Measurements from ENCODE around the gene LDB3. TPM values are rescaled to one million over a fixed set of nuclear protein-coding genes. Genes with fewer than 3 reads are reported as not detected.

Gene LDB3
- total and polyA plus RNA-seq, 9 of the 15 experiments (the other 6 are each of a cell fraction or from before 2014, with no cell fraction given): 0.03 TPM; not detected in 8

- Histone ChIP-seq H3K27ac (ENCODE audit: extremely low read depth, low read depth, low read length) (no peak overlapping the region), H2AFZ (ENCODE audit: low read depth, low read length) (0 out of 2 replicates have a peak overlapping the region, but pooled peaks have one; percentile 32), H3K9me3 (replicated peaks; ENCODE audit: control insufficient read depth, insufficient read depth, low read depth, low read length) (no peaks in the 10 kb centered on the region), H3K4me3 (no peak overlapping the region), H3K27me3 (ENCODE audit: control insufficient read depth in 2 of 2, insufficient read depth in 2 of 2, low read length in 2 of 2) (peaks cover 5 to 89% of the 10 kb centered on the region in 2 experiments; a peak in 3 of 5 replicates), H3K9ac (ENCODE audit: insufficient read depth in 1 of 2, low read depth in 2 of 2, low read length in 2 of 2) (no peak overlapping the region), H3K4me2 (ENCODE audit: insufficient read depth, low read length) (no peak overlapping the region), H3K9me1 (ENCODE audit: control insufficient read depth, insufficient read depth, low read length) (no peaks in the 10 kb centered on the region), H3K4me1 (replicated peaks in 1 of 2; ENCODE audit: control insufficient read depth in 2 of 2, insufficient read depth in 2 of 2, low read length in 2 of 2) (peaks cover 0 to 4% of the 10 kb centered on the region in 2 experiments; a peak in 2 of 5 replicates), H4K20me1 (replicated peaks; ENCODE audit: control insufficient read depth, insufficient read depth, low read length) (no peaks in the 10 kb centered on the region), H3K36me3 (ENCODE audit: control insufficient read depth, insufficient read depth, low read length) (no peaks in the 10 kb centered on the region), H3K79me2 (ENCODE audit: control insufficient read depth, insufficient read depth, low read length) (no peaks in the 10 kb centered on the region)
- intact Hi-C loops (cut with micrococcal nuclease) (no loop called here), in situ Hi-C loops (cut with MboI) (no loop called here)
- ATAC-seq (no peak), DNase-seq (ENCODE audit: extremely low read depth in 1 of 4, low spot score in 3 of 4) (no peak), FAIRE-seq (peak; percentile 72)
- CTCF ChIA-PET (ENCODE audit: low intra/inter-chr PET ratio): no interaction called here
- 0% methylated on average over 2 of the region's 3 CpGs for WGBS (ENCODE audit: insufficient coverage, low coverage, missing lambda C conversion rate)
- TF ChIP-seq MCM7 (IDR thresholded peaks at IDR 0.05): 0 out of 4 replicates have a peak, but pooled peaks of 1 of the 2 experiments have one; percentile 18
- TF ChIP-seq, protein P1, sequence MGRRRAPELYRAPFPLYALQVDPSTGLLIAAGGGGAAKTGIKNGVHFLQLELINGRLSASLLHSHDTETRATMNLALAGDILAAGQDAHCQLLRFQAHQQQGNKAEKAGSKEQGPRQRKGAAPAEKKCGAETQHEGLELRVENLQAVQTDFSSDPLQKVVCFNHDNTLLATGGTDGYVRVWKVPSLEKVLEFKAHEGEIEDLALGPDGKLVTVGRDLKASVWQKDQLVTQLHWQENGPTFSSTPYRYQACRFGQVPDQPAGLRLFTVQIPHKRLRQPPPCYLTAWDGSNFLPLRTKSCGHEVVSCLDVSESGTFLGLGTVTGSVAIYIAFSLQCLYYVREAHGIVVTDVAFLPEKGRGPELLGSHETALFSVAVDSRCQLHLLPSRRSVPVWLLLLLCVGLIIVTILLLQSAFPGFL (CRISPR knock-in tag; IDR thresholded peaks at IDR 0.05): no peak
- peak; percentile 65; the same call in 1 of the 2 replicates for TF ChIP-seq TSC22D4 (tag; IDR thresholded peaks at IDR 0.05)
- POLR2A ChIA-PET: interaction anchor here (0.6 to 0.8 kb wide), 3 partner anchors 8 to 26 kb away, joined by 3 to 4 read pairs (median 3); no protein-coding TSS in a partner anchor
- BruUV-seq (replicated peaks): no TSS peak
Measured at GRCh38 chr10:86653987-86654386, 14.3 kb upstream of the LDB3 start.
